ENCODE measurements around the gene RPP38. TPM values are rescaled to one million over a fixed set of nuclear protein-coding genes. Genes with fewer than 3 reads are reported as not detected.

The RPP38 gene
- total and polyA plus RNA-seq, 10 of the 15 experiments (the other 5 are each of a cell fraction or from before 2014, with no cell fraction given): 13.0 to 40.9 (median 27.2) TPM

- intact Hi-C loops (cut with micrococcal nuclease; ENCODE audit: unreplicated experiment) (no loop called here), in situ Hi-C loops (cut with MboI) (loop anchor here (25.0 kb wide), 1 partner anchor 1287 kb away; the partner anchor contains the start of gene PTER)
- BruUV-seq (replicated peaks): no TSS peak
- H3K4me2 ChIP-seq (ENCODE audit: control insufficient read depth, insufficient read depth): no peak overlapping the region
- no peaks in the 10 kb centered on the region; the same call in 2 of the 3 replicates for H3K9me3 ChIP-seq (replicated peaks; ENCODE audit: control insufficient read depth, insufficient read depth, low read length)
- H3K9ac ChIP-seq (ENCODE audit: control insufficient read depth, insufficient read depth, low read length): no peak overlapping the region
- ChIA-PET SMC1A (ENCODE audit: uncharacterized antibody, unreplicated experiment) (interaction anchor here (1.4 kb wide), 1 partner anchor 9 kb away, joined by 10 read pairs; no protein-coding TSS in a partner anchor), RAD21 (ENCODE audit: unreplicated experiment) (interaction anchor here (0.7 kb wide), 1 partner anchor 8 kb away, joined by 3 read pairs; no protein-coding TSS in a partner anchor), POLR2A (interaction anchor here (0.6 kb wide), 1 partner anchor 38 kb away, joined by 3 read pairs; no protein-coding TSS in a partner anchor), CTCF (interaction anchor here (1.5 to 1.9 kb wide), 2 partner anchors 9 to 12 kb away, joined by 4 to 8 read pairs; no protein-coding TSS in a partner anchor)
- H2AFZ ChIP-seq (ENCODE audit: control insufficient read depth, low read depth, low read length): no peak overlapping the region
- no peaks in the 10 kb centered on the region for H3K79me2 ChIP-seq (ENCODE audit: control insufficient read depth, insufficient read depth, low read length)
- no peaks in the 10 kb centered on the region; the same call in 1 of the 2 replicates for H3K4me1 ChIP-seq (ENCODE audit: control insufficient read depth, insufficient read depth, low read length)
- no peaks in the 10 kb centered on the region; a peak in 1 of 4 replicates for H3K36me3 ChIP-seq (ENCODE audit: control insufficient read depth in 2 of 2, insufficient read depth in 2 of 2, low read length in 1 of 2)
- WGBS (ENCODE audit: insufficient coverage, insufficient replicate concordance, low lambda C conversion rate, missing lambda C conversion rate): 77% methylated on average over 7 of the region's 7 CpGs
- H3K27ac ChIP-seq (ENCODE audit: control insufficient read depth, insufficient read depth): no peak overlapping the region
- H3K4me3 ChIP-seq: no peak overlapping the region
- H4K20me1 ChIP-seq (ENCODE audit: control insufficient read depth, insufficient read depth): no peaks in the 10 kb centered on the region
- ATAC-seq (no peak), DNase-seq (ENCODE audit: low read depth, low spot score) (no peak), FAIRE-seq (no peak)
- H3K27me3 ChIP-seq (replicated peaks in 1 of 2; ENCODE audit: control insufficient read depth in 2 of 2, insufficient read depth in 2 of 2, low read length in 1 of 2): no peaks in the 10 kb centered on the region
- TF ChIP-seq MTA2 (IDR thresholded peaks at IDR 0.05; ENCODE audit: low read depth) (no peak), RUNX3 (IDR thresholded peaks at IDR 0.05; ENCODE audit: low read length) (no peak), POLR2AphosphoS2 (IDR thresholded peaks at IDR 0.05; ENCODE audit: low read depth, low read length) (no peak), RELA (IDR thresholded peaks at IDR 0.05; ENCODE audit: borderline replicate concordance, partially characterized antibody) (no peak), POLR2A (IDR thresholded peaks at IDR 0.05; ENCODE audit: low read depth, low read length) (no peak), HCFC1 (IDR thresholded peaks at IDR 0.05; ENCODE audit: low read length) (no peak), PAX8 (IDR thresholded peaks at IDR 0.05) (no peak), NFIC (IDR thresholded peaks at IDR 0.05; ENCODE audit: low read depth, low read length) (no peak), E2F8 (IDR thresholded peaks at IDR 0.05; ENCODE audit: low read depth, partially characterized antibody) (no peak), ZNF592 (IDR thresholded peaks at IDR 0.05) (no peak), RCOR1 (conservative IDR thresholded peaks at IDR 0.05; ENCODE audit: low read depth, low read length) (no peak), JUND (IDR thresholded peaks at IDR 0.05; ENCODE audit: low read depth, low read length) (no peak), ZNF687 (IDR thresholded peaks at IDR 0.05) (no peak), SPI1 (IDR thresholded peaks at IDR 0.05; ENCODE audit: borderline replicate concordance, insufficient read depth, low read depth, low read length) (no peak)
Observed at GRCh38 chr10:15150563-15150962, 53.4 kb downstream of the RPP38 start.
